Keratinocyte (primary cell): Measurements from ENCODE around the gene VTI1A.

Source experiments
- EZH2 ChIP-seq: IDR thresholded peaks from one replicate; pipeline ENCODE4 v1.6.1; 2012; ENCODE audit warnings: inconsistent platforms, mild to moderate bottlenecking, low read length, moderate library complexity
- TF ChIP-seq, protein P1 (sequence below), 3 experiments: IDR thresholded peaks in 1 of 3; conservative IDR thresholded peaks in 1 of 3; optimal IDR thresholded peaks in 1 of 3; 2 replicates in 2 of 3; 3 replicates in 1 of 3; pipeline versions ENCODE3 to v1.5.1; 2011; ENCODE audit warnings: low read length in 3 of 3, mild to moderate bottlenecking in 3 of 3, moderate library complexity in 2 of 3, control low read depth in 1 of 3, inconsistent platforms in 1 of 3; ENCODE audit not compliant: insufficient read depth in 2 of 3; ENCODE audit errors: extremely low read depth in 1 of 3

DNA sequence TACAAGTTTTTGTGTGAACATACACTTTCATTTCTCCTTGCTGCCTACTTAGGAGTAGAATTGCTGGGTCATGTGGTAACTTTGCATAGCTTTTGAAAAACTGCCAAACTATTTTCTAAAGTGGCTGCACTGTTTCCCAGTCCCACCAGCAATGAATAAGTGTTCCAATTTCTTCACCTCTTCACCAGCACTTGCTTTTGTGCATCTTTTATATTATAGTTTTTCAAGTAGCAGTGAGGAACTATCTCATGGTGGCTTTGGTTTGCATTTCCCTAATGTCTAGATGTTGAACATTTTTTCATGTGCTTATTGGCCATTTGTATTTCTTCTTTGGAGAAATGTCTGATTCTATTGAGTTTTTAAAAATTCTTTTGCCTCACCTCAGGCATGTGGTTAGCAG lies 273.2 kb downstream of the VTI1A start:
- TF ChIP-seq EZH2, result no peak
- TF ChIP-seq, protein P1, sequence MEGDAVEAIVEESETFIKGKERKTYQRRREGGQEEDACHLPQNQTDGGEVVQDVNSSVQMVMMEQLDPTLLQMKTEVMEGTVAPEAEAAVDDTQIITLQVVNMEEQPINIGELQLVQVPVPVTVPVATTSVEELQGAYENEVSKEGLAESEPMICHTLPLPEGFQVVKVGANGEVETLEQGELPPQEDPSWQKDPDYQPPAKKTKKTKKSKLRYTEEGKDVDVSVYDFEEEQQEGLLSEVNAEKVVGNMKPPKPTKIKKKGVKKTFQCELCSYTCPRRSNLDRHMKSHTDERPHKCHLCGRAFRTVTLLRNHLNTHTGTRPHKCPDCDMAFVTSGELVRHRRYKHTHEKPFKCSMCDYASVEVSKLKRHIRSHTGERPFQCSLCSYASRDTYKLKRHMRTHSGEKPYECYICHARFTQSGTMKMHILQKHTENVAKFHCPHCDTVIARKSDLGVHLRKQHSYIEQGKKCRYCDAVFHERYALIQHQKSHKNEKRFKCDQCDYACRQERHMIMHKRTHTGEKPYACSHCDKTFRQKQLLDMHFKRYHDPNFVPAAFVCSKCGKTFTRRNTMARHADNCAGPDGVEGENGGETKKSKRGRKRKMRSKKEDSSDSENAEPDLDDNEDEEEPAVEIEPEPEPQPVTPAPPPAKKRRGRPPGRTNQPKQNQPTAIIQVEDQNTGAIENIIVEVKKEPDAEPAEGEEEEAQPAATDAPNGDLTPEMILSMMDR (optimal IDR thresholded peaks at IDR 0.05 in 1 of 3, IDR thresholded peaks at IDR 0.05 in 1 of 3, conservative IDR thresholded peaks at IDR 0.05 in 1 of 3; ENCODE audit: extremely low read depth in 1 of 3, insufficient read depth in 2 of 3, low read length in 3 of 3), result no peak
